Colon (tissue), 2 donors: ENCODE data around the gene MAP4K4.

ENCODE experiments used
- FAIRE-seq: peaks from 2 replicates; lab custom pipeline; 2012; peaks lifted over from hg19 to GRCh38; lab: Jason Lieb, UNC
- donor health status: control.
- donor health status: control.

Gene MAP4K4

DNA sequence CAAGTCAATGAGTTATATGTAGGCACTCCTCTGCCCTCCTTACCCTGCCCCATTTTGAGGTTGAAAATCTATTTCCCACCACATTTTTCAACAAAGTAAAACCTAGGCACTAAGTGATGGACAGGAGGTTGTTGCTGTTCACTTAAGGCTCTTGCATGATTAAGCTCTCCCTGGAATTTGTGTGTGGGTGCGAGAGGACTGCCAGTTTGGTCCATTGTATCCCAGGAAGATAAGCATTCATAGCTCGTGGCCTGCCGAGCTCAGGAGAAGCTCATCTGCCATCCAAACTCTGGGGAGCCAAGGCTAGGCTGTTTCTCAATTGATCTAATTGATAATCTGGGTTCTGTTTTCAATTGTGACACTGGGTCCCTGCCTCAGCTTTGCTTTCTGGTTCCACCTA lies 4.7 kb upstream of the MAP4K4 start:
- no peak for FAIRE-seq

DNA sequence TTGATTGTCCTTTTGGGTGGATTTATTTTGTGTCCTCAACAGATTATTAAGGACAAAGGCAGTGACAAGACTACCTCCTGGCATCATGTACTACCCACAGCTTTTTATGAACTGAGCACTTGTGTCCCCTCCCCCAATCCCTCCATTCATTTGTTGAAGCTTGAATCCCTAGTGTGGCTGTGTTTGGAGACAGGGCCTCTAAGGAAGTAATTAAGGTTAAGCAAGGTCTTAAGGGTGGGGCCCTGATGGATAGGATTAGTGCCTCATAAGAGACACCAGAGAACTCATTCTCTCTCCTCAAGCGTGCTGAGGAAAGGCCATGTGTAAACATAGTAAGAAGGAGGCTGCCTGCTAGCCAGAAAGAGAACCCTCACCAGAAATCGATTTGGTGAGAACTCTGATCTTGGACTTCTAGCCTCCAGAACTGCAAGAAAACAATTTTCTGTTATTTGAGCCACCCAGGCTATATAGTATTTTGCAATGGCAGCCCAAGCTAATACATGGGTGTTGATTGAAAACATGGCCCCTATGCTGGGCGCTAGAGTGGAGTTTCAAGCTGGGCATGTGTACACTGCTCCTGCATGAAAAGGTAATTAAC lies 3.4 kb upstream of the MAP4K4 start:
- no peak for FAIRE-seq

DNA sequence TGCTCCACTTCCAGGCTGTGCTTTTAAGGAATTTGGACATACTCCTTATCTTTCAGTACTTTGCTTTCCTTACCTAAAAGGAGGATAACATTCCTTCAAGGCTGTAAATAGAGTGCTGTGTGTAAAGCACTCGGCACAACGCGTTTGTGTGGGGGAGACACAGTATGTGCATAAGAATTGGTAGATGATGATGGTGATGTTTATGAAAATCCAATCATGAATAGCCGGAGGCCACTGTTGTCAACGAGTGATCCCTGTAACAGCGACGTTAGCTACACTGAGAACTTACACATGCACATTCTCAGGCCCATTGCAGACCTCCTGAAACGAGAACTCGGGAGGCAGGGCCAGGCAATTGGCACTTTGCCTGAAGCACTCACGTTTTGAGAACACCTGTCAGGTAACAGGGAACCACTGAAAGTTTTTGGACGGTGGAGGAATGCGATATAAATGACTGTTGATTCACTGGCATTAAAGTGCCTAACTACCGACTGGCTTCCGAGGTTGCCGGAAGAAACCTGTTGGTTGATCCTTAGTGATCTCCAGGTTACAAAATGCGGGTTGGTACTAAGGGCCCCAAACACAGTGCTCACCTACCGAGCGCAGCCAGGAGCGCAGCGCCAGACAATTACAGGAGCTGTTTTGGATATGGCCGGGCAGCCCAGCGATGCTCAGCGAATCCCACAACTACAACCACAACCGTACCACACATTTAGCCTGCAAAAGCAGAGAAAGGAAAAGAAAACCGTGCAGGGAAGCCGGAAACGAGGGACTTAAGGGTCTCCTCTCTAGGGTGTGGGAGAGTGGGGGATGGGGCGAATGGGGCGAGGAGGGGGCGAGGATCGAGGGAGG lies 1.0 kb upstream of the MAP4K4 start:
- no peak for FAIRE-seq

DNA sequence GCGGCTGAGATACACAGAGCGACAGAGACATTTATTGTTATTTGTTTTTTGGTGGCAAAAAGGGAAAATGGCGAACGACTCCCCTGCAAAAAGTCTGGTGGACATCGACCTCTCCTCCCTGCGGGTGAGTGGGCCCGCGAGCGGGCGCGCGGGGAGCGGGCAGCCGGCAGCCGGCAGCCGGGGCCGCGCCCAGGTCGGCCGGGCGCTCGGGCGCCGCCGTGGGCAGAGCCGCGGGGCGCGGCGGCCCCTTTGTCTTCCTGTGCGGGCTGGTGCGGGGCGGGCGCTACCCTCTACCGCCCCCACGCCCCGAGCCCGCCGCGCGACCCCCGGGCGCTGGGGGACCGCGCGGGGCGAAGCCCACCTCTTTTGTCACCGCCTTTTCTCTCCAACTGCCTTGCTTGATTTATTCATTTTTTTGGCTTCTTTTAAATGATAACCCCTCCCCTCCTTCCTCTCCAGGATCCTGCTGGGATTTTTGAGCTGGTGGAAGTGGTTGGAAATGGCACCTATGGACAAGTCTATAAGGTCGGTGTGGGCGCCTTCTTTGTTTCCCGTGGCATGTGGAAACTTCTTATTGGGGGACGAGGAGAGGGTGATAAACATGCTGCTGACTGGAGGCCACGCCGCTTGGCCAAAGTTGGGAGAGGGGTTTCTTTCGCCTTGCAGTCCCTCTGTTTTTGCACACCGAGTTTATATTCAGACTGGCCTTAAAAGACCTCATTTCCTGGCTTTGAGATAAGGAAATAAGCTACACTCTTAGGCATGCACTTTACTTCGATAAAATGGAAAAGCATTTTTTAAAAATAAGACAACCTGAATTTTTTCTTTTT lies 722 bp downstream of the MAP4K4 start:
- FAIRE-seq: no peak

DNA sequence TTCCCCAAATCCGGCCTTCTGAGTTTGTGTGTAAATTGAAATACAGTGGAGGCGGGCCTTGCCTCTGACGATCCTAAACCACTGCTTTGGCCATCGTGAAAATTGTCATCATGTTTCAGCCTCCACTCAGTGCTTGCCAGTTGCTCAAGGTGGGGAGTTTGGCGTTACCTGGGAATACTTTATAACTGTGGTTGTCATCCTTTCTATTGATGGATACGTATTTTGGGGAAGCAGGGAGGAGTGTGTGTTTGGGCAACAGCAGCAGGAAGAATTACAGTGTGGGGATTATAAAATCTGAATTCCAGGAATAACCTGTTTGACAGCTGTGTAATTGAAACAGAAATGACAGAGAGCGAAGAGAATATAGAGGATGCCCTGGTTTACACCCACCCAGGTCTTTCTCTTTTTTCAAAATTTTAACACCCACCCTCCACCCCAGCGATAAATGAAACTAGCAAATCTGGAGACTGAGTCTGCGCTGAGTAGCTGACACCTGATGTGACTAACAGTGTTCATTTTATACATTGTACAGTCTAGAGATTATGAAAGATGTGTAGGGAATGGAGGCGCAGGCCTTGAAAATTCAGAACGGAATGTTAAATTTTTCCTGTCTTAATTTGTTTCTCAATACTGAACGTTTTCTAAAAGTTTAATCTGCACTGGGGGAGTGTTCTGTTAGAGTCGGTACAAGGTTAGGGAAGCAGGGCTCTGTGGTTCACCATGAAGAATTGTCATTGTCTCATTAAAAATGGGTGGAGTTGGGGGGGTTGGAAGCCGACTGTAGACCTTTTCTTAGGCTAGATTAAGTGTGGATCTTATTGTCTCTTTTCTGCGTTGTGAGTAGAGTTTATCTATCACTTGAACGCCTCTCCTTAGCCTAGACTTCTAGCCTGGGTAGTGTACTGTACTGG lies 1.6 kb downstream of the MAP4K4 start:
- FAIRE-seq: no peak

DNA sequence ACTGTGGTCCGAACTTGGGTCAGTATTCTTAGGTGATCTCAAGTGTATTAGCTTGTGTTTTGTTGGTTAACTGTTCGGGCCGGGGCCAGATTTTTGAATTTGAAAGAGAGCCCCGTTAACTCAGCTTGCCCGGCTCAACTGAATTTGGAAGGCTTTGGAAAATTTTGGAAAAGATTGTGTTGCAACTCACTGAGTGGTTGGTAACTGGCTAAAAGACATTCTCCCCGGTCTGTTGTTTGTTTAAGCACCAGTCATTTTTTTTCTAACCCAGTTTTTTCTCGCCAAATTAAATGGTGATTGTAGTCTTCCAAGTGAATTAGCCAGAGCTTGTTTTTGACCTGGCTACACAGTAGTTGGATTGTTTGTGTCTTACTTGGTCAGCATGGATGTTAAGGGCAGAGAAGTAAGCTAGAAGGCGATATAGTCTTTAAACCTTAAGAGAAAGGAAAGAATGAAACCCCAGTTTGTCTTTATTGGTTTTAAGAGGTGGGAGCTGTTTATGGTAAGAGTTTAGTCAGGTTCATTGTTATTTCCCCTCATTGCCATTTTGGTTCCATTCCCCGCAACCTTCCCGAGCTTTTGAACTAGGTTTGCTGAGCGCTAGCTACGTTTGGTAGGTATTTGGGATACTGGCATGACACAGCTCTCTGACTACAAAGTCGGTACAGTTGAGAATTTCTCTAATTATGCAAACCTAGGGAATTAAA lies 2.4 kb downstream of the MAP4K4 start:
- no peak for FAIRE-seq

DNA sequence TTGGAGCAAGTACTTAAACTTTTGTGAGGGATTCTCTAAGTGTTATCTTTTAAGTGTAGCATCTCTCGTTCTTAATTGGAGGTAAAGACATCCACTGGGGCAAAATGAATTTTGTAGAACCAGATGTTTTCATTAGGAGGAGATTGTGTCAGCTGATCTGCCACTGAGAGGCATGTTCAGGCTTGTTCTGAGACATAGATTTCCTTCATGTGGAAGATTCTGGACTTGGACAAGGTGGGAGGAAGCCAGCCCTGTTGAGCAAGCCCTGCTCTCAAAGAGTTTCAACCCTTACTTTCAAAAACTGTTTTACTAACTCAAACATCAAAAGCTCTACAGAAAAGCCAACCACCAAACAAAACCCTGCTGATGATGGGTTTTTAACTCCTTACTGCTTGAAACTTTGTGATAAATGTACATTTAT lies 6.5 kb downstream of the MAP4K4 start:
- no peak for FAIRE-seq

DNA sequence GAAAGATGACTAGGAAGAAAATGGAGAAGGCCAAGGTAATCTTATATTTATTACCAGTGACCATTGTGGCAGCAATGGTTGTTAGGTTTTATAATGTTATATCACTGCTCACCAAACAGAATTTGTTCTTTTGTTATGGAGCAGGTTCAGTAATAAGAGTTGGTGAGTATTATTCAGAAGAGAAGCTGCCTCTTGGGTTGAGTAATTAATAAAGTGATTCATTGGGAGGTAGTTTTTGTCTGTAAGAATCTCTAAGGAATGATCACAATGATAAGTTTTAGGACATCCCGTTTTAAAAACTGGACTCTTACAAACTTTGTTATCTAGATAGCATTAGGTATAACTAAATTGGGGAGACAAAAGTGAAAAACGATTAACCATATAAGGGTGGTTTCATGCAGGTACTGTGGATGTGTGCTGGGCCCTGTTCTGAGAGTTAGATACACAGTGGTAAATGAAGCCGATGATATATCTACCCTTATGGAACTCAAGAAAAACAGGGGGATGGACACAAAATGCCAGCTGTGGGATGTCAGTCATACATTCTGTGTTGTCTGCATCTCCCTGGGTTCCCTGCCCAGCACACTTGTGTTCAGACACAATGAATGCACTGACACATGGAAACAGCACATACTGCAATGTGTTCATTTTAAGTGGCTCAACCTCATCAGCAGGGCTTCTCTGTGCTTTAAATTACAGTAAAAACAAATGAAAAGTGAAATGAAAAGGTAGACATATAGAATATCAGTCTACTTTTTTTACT lies 7.5 kb downstream of the MAP4K4 start:
- no peak for FAIRE-seq

DNA sequence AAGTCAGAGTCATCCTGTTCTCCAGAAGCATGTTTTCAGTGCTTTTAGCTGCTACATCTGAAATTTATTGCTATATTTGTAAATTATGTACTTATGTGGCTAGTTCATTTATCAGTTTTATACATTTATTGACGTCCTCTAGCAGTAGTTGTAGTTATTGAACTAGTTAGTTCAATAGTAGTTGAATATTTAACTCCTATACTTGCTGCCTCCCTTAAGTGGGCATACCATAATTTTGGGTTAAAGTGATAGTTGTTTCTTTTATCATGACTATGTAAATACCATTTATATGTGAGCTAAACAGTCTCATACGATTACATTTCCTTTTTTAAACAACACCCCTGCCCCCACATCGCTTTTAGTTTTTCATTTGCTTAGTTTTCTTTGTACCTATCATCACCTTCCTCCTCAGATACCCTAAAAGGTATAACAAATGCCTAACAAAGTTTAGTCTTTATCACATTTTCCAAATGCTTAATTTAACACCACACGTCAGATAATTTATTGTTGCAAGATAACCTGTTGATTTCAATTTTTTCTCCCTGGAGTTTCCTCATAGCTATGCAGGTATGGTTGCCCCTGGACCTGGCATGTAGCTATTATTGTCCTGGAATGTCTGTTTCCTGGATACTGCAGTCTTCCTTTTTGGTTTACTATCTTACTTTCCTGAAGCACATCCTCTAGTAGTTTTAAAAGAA lies 8.8 kb downstream of the MAP4K4 start:
- FAIRE-seq: no peak

DNA sequence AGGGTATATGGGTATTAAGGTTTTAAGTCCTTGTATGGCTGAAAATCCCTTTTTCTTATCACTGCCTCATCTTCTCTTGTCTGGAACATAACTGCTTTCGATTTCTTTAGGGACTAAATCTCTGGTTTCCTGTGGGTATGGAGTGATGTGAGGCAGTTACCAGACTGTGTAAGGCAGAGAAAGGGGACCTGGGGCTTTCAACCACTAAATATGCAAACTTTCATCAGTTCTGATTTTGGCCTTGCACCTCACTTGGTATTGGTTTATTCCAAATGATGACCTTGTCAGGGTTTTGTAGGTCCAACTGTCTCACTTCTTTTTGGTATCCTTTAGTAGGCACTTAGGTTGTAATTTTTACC lies 9.3 kb downstream of the MAP4K4 start:
- FAIRE-seq: no peak

DNA sequence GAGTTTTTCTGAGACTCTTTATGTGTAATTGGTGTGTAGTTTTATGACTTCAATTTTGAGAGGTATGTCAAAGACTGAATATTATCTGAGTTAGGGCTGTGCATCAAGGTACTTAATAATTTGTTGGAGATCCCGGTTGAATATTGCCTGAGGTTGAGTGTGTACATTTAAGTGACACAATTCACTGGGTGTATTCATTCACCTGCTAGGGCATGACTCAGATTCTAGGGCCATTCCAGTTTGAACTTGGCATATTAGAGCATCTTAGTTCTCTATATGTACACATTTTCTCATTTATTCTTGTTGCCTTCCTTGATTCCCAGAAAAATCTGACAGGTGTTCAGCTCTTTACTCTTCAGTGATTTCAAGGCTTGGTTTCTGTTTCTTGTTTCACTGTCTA lies 12.5 kb downstream of the MAP4K4 start:
- no peak for FAIRE-seq

DNA sequence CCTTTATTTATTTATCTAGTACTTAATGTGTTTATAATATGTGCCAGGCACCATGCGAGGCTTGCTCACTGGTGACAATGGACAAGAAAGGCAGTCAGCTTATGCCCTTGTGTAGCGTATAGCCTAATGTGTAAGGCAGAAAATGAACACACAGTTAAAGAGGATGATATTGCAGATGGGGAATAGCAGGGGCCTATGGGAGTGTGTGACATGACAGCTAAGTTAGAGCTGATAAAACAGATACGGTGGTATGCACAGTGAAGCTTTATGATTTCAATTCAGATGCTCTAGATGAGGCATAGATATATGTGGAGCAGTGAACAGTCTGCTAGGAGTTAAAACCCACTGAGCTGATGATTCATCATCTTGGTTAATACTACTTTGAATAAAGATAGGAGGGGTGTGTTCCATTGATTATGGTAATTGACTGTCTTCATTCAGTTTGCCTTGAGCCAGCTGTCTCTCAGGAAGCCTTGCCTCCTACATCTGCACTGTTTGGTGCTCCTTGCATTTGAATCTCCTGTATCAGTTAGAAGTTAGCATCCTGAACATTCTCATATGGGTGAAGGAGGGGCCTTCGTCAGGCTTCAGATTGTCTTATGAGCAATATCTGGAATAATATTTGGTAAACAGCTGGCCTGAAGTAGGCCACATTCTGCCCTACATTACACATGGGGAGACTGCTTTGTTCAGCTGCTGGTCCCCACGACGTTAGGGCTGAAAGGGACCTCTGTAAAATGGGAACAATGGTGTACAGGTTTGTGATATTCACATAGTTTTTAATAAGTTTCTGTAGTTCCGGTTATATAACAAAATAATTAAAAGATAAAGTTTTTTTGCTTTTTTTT lies 13.2 kb downstream of the MAP4K4 start:
- no peak for FAIRE-seq

DNA sequence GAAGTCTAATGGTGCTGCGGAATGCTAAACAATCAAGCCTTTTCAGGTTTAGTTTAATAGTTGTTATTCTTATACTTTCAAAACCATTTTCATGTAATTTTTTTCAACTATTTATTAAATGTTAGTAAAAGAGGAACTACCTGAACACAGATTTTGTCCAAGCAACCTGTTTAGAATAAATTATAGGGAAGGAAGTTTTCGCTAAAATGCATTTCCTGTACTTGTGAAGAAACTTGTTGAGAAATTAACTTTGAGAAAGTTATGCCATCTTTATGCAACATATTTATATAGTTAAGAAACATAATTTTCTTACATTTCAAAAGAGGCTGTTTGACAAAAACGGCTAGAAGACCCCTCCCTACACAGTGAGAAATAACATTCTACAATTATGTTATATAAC lies 16.6 kb downstream of the MAP4K4 start:
- no peak for FAIRE-seq

DNA sequence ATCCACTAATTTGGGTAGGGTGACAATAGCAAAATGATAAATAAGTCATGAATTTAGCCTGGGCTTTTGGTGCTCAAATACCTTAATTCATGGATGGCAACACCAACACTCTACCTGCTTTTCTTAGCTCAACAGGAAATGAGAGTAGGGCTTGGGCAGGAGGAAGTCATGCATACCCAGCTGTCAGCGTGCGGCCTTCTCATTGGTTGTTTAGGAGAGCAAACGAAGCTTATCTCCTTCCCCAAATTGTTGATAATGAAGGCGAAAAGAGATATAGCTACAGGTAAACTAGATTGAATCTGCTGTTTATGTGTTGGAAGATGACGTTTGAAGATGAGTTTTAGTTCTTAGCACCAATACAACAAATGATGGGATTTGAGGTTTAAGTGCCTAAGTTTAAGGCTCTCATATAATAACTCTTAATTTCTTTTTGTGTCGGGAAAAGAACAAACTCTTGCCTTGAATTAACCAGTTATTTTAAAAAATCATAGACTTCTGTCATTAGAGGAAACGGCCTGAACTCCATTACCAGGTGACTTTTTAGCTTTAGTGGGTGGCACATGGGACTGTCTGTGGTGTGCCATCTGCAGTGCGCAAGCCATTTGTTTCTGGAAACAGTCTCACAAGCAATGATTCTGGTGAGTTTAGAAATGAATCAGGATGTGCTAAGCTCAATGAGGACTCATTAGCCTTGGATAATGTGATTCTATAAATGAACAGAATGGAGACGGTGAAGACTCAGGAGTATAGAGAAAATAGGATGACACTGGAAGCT lies 19.8 kb downstream of the MAP4K4 start:
- no peak for FAIRE-seq

DNA sequence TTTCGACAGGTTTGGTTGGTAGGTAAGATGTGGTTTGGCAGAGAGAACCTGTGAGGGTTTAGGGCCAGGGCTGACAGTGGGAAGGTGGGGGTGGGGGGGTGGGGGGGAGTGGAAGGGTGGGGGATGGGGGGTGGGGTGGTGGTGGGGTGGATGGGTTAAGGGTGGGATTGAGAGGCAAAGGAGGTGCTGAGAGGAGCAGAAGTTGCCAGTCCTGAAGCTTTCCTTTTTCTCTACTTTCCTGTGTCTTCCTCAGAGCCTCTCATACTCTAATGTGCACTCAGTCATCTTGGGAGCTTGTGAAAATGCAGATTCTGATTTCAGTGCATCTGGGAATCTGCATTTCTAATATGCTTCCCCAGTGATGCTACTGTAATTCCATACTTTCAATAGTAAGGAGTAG lies 21.0 kb downstream of the MAP4K4 start:
- no peak for FAIRE-seq

DNA sequence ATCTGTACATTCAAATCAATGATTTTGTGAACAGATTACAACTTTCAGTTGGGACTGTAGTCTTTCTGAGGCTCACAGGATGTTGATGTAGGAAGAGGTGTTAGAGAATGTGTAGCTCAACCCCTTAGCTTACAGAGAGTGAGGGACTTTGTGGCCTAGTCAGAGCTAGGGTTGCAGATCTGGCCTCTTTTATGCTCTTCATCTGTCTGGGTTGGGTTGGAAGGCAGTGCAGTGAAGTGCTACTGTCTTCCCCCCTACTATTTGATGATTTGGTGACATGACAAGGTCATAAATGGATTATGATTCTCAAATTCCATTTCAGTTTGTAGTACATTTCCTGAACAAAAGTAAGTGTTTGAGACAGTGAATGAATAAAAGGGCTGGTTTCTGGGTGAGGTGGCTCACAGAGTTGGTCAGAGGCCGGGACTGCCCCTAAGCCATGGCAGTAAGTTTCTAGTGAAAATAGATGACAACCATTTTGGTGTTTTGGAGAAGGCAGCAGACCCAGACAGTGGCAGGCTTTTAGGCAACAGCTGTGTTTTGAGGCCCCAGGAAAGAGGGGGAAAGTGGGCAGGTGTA lies 21.6 kb downstream of the MAP4K4 start:
- FAIRE-seq: no peak

DNA sequence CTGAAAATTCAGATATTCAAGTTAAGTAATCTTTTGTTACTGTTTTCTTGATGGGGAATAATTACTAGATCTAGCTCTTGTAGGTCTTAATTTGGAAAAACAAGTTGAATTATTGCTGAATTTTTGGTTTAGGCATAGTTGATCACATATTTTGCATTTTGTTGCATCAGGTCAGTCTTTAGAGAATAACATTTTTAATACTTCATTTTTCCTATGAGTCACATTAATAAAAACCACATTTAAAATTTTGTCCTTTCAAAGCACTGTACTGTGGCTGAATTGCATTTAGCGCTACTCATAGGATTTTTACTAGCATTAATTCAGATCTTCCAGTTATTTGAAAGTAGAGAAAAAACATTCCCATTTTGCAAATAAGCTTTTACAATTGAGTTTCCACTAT lies 23.2 kb downstream of the MAP4K4 start:
- no peak for FAIRE-seq

DNA sequence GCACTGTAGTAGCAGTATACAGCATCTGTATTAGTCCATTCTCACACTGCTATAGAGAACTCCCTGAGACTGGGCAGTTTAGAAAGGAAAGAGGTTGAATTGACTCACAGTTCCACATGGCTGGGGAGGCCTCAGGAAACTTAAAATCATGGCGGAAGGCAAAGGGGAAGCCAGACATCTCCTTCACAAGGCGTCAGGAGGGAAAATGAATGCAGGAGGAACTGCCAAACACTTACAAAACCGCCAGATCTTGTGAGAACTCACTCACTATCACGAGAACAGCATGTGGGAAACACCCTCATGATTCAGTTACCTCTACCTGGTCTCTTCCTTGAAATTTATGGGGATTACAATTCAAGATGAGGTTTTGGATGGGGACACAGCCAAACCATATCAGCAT lies 25.4 kb downstream of the MAP4K4 start:
- no peak for FAIRE-seq
